GM10248 (cell line): ENCODE data around the gene ARHGDIG.

Experiments used
- CTCF ChIA-PET: fragments of 300-600 bp; sonication (Branson Sonifier 250); formaldehyde crosslinking; extraction: SDS; loops from one replicate; lab custom pipeline; 2021; ENCODE audit warnings: antibody characterized with exemption; lab: Yijun Ruan, JAX
- POLR2A ChIA-PET: fragments of 350-650 bp; sonication (Branson Sonifier 250); formaldehyde crosslinking; extraction: SDS; loops from one replicate; lab custom pipeline; 2020; ENCODE audit warnings: antibody characterized with exemption; lab: Yijun Ruan, JAX
- DNase-seq: peaks from one replicate; pipeline ENCODE4 v3.0.0; 2012; ENCODE audit errors: extremely low spot score
- TF ChIP-seq, protein P1 (sequence below): IDR thresholded peaks from 2 replicates; pipeline ENCODE4 v1.5.1; 2012; ENCODE audit warnings: mild to moderate bottlenecking, low read depth; ENCODE audit errors: extremely low read depth, missing control alignments, control extremely low read depth

The ARHGDIG gene

DNA sequence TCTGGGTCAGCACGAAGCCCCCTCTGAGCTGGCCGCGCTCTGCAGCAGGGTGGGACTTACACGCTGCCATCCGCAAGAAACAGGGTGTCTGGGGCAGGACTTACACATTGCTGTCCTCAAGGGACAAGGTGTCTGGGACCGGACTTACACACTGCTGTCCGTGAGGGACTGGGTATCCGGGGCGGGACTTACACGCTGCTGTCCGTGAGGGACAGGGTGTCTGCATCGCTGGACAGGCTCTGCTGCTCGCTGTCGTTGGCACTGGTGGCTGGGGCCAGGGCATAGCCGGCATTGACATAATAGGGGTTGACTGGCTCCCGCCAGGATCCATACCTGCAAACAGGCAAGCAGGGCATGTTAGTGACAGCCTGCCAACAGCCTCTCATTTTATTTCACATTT is 34.0 kb downstream of the ARHGDIG start:
- ChIA-PET CTCF (no interaction called here), POLR2A (no interaction called here)
- no peak for DNase-seq
- TF ChIP-seq, protein P1, sequence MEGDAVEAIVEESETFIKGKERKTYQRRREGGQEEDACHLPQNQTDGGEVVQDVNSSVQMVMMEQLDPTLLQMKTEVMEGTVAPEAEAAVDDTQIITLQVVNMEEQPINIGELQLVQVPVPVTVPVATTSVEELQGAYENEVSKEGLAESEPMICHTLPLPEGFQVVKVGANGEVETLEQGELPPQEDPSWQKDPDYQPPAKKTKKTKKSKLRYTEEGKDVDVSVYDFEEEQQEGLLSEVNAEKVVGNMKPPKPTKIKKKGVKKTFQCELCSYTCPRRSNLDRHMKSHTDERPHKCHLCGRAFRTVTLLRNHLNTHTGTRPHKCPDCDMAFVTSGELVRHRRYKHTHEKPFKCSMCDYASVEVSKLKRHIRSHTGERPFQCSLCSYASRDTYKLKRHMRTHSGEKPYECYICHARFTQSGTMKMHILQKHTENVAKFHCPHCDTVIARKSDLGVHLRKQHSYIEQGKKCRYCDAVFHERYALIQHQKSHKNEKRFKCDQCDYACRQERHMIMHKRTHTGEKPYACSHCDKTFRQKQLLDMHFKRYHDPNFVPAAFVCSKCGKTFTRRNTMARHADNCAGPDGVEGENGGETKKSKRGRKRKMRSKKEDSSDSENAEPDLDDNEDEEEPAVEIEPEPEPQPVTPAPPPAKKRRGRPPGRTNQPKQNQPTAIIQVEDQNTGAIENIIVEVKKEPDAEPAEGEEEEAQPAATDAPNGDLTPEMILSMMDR: no peak

DNA sequence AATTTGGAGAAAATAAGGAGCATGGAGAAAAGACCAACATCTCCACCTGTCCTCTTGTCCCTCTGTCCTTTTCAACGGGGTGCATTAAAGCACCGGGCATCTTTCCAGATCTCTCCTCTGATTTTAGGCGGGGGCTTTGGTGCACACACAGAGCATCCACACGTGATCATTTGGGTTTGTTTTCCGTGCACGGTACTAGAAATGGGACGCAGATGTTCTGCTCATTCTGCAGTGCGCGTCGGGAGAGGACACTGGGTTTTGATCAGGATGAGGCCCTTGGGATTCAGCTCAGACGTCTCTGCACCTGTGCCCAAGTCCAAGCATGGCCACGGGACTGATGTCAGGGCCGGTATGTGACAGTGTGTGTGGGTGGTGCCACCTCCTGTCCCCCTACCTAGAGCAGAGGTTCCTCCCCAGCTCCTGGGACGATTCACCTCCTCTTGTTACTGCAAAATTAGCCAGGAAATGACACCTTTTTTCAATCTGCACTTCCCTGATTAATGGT is 34.5 kb downstream of the ARHGDIG start:
- ChIA-PET CTCF (no interaction called here), POLR2A (no interaction called here)
- DNase-seq: no peak
- TF ChIP-seq, protein P1: no peak

DNA sequence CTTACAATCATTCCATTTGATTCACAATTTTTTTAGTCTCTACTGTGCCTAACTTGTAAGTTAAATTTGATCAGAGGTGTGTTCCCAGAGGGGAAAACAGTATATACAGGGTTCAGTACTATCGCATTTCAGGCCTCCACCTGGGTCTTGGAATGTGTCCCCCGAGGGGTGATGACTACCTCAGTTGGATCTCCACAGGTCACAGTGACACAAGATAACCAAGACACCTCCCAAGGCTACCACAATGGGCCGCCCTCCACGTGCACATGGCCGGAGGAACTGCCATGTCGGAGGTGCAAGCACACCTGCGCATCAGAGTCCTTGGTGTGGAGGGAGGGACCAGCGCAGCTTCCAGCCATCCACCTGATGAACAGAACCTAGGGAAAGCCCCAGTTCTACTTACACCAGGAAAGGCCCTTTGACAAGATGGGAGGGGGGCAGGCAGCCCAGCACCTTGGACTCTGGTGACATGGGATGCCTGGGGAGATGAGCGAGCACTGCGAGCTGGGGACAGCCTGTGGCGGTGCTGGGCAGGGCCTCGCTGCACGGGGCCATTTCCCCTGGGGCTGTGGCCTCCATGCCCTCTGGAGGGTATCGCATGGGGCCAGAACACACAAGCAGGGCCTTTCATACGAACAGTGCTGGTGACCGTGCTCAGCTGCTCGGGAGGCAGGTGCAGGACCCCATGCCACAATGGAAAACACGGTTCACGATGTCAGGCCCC is 36.5 kb downstream of the ARHGDIG start:
- CTCF ChIA-PET: no interaction called here
- POLR2A ChIA-PET: no interaction called here

DNA sequence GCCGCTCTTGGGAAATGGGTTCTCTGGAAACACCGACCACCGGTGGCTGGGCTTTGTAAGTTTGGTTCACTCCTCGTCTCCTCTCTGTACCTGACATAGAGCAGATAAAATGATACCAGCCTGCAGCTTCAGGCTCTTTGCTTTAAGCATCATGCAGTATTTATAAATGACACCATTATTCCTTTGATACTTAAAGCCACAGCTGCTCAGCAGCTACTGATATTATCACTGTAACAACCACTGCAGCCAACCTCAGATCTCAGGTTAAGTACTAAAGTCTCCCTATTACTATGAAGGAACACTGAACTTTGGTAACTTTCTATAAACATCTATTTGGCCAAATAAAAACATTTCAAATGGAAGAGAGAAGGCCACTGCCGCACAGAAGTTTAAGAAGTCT is 37.2 kb downstream of the ARHGDIG start:
- CTCF ChIA-PET: no interaction called here
- POLR2A ChIA-PET: no interaction called here
- TF ChIP-seq, protein P1: no peak
- no peak for DNase-seq

More for the DNA sequence above, 36.5 kb downstream of the ARHGDIG start:
- TF ChIP-seq, protein P1: no peak
- no peak for DNase-seq

DNA sequence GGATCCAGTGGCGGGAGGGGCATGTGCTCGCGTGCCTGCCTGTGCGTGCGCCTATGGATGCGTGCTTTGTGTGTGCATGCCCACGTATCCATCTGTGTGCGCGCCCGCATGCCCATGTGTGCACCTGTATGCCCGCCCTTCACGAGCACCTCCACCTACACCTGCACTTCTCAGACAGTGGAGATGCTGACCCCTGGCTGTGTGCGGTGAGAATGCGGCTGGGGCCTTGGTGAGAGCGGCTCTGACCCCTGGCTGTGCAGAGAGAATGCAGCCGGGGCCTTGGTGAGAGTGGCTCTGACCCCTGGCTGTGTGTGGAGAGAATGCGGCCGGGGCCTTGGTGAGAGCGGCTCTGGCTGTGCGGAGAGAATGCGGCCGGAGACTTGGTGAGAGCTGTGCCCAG is 38.2 kb downstream of the ARHGDIG start:
- no peak for DNase-seq
- POLR2A ChIA-PET: no interaction called here
- TF ChIP-seq, protein P1: peak; percentile 28
- CTCF ChIA-PET: interaction anchor here (0.7 to 1.3 kb wide), 3 partner anchors 14 to 252 kb away, joined by 3 read pairs; no protein-coding TSS in a partner anchor

DNA sequence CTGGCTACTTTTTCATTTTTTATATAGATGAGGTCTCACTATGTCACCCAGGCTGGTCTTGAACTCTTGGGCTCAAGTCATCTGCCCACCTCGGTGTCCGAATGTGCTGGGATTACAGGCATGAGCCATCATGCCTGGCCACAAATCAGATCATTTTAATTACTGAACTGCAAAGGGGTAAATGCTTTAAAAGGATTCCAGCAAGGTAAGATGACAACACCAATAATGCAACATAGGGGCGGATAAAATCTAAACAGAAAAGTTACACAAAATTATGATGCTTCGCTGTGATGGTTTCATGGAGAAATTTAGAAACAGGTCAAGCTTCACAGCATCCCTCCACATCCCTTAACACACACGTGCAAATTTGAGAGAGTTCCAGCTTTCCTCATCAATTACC is 39.8 kb downstream of the ARHGDIG start:
- TF ChIP-seq, protein P1: no peak
- DNase-seq: no peak
- ChIA-PET POLR2A (no interaction called here), CTCF (no interaction called here)
